Nephron (organoid): Measurements from ENCODE around the gene TMEM168.
A peak's percentile ranks its signal among the peaks of the same experiment; 100 is the strongest.
"Not testable (repeated sequence)": the region's sequence is repeated elsewhere in the genome, so short reads cannot be mapped to it uniquely, and the experiment has no call there.

ENCODE experiments used
- H3K27ac Mint-ChIP-seq, 3 experiments: 2 replicates each; pipeline ENCODE4 v1.8.0; 2020; ENCODE audit warnings: mixed read lengths in 3 of 3, mild to moderate bottlenecking in 2 of 3, moderate library complexity in 1 of 3
- H3K27me3 Mint-ChIP-seq: 2 replicates; pipeline ENCODE4 v1.8.0; 2021; ENCODE audit warnings: low read depth, mild to moderate bottlenecking, moderate library complexity, mixed read lengths
- H3K36me3 Mint-ChIP-seq: 2 replicates; pipeline ENCODE4 v1.8.0; 2020; ENCODE audit warnings: low read depth, mixed read lengths
- H3K4me1 Mint-ChIP-seq: 2 replicates; pipeline ENCODE4 v1.8.0; 2020; ENCODE audit warnings: mixed read lengths
- H3K4me3 Mint-ChIP-seq, 3 experiments: 2 replicates each; pipeline ENCODE4 v1.8.0; 2020; ENCODE audit warnings: mild to moderate bottlenecking in 3 of 3, mixed read lengths in 3 of 3, moderate library complexity in 2 of 3
- H3K9me3 Mint-ChIP-seq: 2 replicates; pipeline ENCODE4 v1.8.0; 2020; ENCODE audit warnings: mixed read lengths
- CTCF ChIP-seq, 3 experiments: fragments of 200-600 bp; sonication (generic); IDR thresholded peaks; one replicate each; pipeline ENCODE4 v1.5.0; 2021; ENCODE audit warnings: antibody characterized with exemption in 3 of 3; ENCODE audit not compliant: unreplicated experiment in 3 of 3

The TMEM168 gene

GRCh38 chr7:112798274-112799159 lies 8.3 kb upstream of the TMEM168 start:
- H3K36me3 Mint-ChIP-seq, result no peaks in the 10 kb centered on the region
- H3K27me3 Mint-ChIP-seq, result no peaks in the 10 kb centered on the region

GRCh38 chr7:112796552-112796951 lies 6.4 kb upstream of the TMEM168 start:
- H3K27ac Mint-ChIP-seq, H3K9me3 Mint-ChIP-seq, H3K4me3 Mint-ChIP-seq, H3K27me3 Mint-ChIP-seq, H3K36me3 Mint-ChIP-seq: not testable (repeated sequence)
- peaks cover 12% of the 10 kb centered on the region for H3K4me1 Mint-ChIP-seq

More at GRCh38 chr7:112798274-112799159, 8.3 kb upstream of the TMEM168 start:
- TF ChIP-seq CTCF (IDR thresholded peaks at IDR 0.05; ENCODE audit: unreplicated experiment in 3 of 3), result no peak
- peaks cover 12% of the 10 kb centered on the region for H3K4me1 Mint-ChIP-seq
- no peaks in the 10 kb centered on the region for H3K9me3 Mint-ChIP-seq
- no peak overlapping the region for H3K27ac Mint-ChIP-seq
- H3K4me3 Mint-ChIP-seq, result no peak overlapping the region

- TF ChIP-seq CTCF (IDR thresholded peaks at IDR 0.05; ENCODE audit: unreplicated experiment in 3 of 3), result no peak
- H3K4me3 Mint-ChIP-seq, result peak overlapping the region; percentile 60 to 74 (median 68)
- H3K9me3 Mint-ChIP-seq, result no peaks in the 10 kb centered on the region
- peaks cover 11% of the 10 kb centered on the region for H3K36me3 Mint-ChIP-seq
- no peaks in the 10 kb centered on the region for H3K27me3 Mint-ChIP-seq
- peaks cover 18% of the 10 kb centered on the region for H3K4me1 Mint-ChIP-seq
- H3K27ac Mint-ChIP-seq, result peak overlapping the region; percentile 8 to 85 (median 44)
These were observed 2.2 kb upstream of the TMEM168 start for GRCh38 chr7:112792441-112792840.

- Mint-ChIP-seq H3K27me3 (no peaks in the 10 kb centered on the region), H3K36me3 (peaks cover 11% of the 10 kb centered on the region), H3K4me1 (peaks cover 18% of the 10 kb centered on the region), H3K4me3 (peak overlapping the region; percentile 94 to 96 (median 94)), H3K27ac (peak overlapping the region; percentile 98 to 99 (median 98)), H3K9me3 (no peaks in the 10 kb centered on the region)
- TF ChIP-seq CTCF (IDR thresholded peaks at IDR 0.05; ENCODE audit: unreplicated experiment in 3 of 3), result no peak
These were observed 1.4 kb upstream of the TMEM168 start for GRCh38 chr7:112791465-112792168.

GRCh38 chr7:112790586-112791003 lies 402 bp upstream of the TMEM168 start:
- peak overlapping the region; percentile 94 to 96 (median 94) for H3K4me3 Mint-ChIP-seq
- H3K27me3 Mint-ChIP-seq, result no peaks in the 10 kb centered on the region
- peaks cover 11% of the 10 kb centered on the region for H3K36me3 Mint-ChIP-seq
- H3K27ac Mint-ChIP-seq, result peak overlapping the region; percentile 98 to 99 (median 98)
- TF ChIP-seq CTCF (IDR thresholded peaks at IDR 0.05; ENCODE audit: unreplicated experiment in 3 of 3), result no peak
- peaks cover 18% of the 10 kb centered on the region for H3K4me1 Mint-ChIP-seq
- no peaks in the 10 kb centered on the region for H3K9me3 Mint-ChIP-seq

- Mint-ChIP-seq H3K27ac (peak overlapping the region; percentile 98 to 99 (median 98)), H3K4me3 (peak overlapping the region; percentile 94 to 96 (median 94)), H3K36me3 (peaks cover 14% of the 10 kb centered on the region), H3K4me1 (peaks cover 18% of the 10 kb centered on the region), H3K27me3 (no peaks in the 10 kb centered on the region), H3K9me3 (no peaks in the 10 kb centered on the region)
- no peak for TF ChIP-seq CTCF (IDR thresholded peaks at IDR 0.05; ENCODE audit: unreplicated experiment in 3 of 3)
These were observed 758 bp downstream of the TMEM168 start for GRCh38 chr7:112789453-112789816.
